GM15510 (cell line): ENCODE data around the gene PTDSS2.

ENCODE experiments used
- POLR2A ChIP-seq: IDR thresholded peaks from 3 replicates; pipeline ENCODE4 v1.6.1; 2011; ENCODE audit warnings: borderline replicate concordance; ENCODE audit not compliant: insufficient read length; ENCODE audit errors: extremely low read depth

Gene PTDSS2

DNA sequence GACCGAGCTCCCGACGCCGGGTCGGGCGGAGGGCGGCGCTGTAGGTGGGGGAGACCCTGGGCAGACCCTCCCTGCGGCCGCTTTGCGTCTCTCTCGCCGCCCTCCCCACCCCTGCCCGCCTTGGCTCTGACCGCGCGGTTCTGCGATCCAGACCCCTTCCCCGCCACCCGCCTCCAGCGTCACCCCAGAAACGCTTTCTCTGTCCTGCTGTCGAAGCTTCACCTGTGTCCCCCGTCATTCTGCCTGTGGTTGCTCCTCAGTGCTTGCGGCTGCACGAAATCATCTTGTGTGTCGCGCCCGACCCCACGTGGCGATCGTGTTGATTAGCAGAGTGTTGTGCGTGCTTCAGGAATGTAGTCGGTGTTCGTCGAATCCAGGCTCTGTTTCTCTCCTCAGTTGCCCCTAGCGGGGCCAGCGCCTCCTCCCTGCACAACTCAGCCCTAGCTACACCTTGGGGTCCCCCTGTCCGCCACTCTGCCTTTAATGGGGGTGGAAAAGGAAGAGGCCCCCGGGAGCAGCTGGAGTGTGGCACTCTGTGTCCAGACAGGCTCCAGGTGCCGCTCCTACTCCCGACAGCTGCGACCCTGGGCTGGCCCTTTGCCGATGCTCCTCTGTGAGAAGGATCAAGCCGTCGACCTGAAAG lies 851 bp downstream of the PTDSS2 start:
- no peak for TF ChIP-seq POLR2A

DNA sequence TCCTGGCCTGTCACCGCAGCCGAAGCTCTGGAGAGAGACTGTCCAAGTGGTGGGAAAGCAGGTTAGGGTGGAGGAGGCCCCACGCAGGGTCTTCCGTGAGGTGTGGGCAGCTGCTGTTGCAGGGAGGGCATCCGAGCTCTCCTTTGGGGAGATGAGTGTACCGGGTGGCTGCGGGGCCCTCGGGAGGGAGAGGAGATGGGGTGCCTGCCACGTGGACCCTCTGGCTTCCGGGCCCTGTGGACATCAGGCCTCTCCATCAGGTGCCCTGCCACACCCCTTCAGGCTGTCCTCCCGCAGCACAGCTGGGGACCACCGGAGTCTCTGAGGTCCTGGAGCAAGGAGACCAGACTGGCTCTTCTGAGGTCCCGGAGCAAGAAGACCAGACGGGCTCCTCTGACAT lies 1.7 kb downstream of the PTDSS2 start:
- TF ChIP-seq POLR2A, result no peak

DNA sequence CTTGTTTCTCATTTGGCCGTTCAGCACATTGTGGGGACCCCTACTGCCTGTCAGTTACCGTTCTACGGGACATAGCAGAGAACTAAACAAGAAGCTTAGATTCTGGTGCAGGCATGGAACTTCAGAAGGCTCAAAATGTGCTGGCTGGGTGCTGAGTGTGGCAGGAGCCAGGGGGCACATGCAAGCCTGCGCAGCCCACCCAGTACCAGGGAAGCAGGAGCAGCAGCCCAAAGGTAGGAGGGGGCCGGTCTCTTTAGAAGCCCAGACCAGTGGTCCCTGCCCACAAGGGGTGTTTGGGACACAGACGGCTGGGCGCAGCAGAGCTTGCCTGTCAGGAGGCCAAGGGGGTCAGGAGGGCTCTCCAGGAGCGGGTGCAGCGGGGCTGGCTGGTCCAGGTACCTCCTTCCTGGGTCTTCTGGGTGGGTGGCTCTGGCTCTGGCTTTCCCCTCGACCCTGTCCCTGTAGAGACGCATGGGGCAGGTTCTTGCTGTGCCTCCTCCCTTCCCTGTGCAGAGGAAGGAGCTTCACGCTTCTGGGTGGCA lies 2.2 kb downstream of the PTDSS2 start:
- no peak for TF ChIP-seq POLR2A

DNA sequence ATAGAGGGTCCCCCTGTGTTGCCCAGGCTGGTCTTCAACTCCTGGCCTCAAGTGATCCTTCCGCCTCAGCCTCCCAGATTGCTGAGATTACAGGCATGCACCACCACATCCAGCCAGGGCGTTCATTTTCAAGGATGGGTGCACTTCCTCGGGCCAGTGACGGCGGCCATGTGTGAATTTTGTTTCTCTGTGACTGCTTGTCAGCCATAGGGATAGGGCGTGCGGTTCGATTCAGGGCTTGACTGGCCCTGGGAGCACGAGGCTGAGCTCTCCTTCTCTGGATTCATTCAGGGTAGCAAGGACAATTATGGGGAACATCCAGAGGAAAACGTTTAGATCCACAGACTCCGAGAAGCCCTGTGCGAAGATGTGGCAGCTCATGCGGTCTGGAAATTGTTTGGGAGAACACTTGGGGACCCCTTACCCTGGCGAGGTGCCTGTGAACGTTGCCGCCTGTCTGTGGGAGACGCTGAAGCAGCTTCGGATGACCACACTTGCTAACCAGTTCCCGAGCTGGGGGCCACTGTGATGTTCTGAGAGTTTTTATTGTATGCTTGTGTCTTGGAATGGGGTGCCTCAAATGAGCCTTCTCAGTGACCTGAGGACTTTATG lies 2.9 kb downstream of the PTDSS2 start:
- no peak for TF ChIP-seq POLR2A

DNA sequence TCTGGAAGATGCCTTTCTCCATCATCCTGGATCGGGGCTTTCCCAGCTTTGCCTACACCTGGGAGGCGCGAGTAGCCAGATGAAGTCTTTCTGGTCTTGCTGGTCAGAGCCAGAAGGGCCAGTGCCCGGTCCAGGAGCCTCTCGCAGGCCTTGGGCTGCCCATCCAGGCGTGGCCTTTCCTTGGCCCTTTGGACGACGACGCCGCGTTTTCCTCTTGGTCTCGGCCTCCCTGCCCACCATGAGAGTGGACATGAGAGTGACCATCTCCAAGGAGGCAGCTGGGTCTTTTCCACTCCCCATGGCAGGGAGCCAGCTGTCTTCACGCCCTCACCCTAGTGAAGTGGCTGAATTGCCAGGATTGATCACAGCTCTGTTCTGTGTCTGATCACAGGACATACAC lies 3.5 kb downstream of the PTDSS2 start:
- TF ChIP-seq POLR2A, result no peak

DNA sequence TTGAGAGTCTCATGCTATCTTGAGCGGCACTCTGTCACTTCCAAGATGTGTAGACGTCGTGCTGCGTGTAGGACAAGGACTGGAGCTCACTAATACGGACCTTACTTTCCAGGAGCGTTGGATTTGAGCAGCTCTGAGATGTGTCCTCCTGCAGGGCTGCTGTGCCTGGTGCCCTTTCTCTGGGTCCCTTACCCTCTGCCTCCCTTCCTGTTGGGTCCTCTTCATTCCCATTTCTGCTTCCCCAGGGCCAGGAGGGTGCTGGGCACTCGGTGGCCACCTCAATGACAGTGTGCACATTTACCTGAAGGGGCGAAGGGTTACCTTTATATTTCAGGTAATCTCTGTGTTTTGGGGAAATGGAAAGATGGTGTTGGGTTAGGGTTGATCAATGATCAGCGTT lies 4.0 kb downstream of the PTDSS2 start:
- no peak for TF ChIP-seq POLR2A

DNA sequence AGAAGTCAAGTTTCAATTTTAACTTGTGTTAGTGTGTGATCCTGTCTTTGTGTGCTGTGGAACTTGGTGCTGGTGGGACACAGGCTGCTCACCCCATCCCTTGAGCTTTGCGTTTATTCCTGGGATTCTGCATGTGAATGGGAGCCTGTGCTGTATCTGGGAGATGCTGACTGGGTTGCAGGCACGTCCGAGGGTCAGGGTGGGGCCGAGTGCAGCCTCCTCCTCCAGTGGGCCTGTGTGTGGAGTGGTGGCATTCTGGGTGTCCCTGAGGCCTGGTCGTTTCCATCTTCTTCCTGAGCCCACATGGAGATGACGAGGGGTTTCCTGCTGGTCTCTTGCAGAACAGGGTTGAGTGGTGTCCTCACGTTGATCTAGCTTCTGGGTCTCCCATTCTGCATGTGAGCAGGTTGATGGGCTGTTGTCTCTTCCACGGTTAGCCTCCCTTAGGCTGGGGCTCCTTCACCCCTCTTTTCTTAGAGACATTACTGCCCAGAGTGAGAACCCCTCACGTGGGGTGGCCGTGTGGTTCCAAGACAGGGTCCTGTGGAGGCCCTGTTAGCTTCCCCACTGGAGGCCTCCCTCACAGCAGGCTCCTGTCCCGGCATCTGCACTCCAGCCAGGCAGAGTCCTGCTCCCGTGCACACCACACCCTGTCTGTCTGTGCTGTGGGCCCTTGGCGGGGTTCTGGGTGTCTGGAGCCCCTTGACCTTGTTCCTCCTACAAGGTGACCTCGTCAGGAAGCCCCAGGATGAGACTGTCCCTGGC lies 4.9 kb downstream of the PTDSS2 start:
- no peak for TF ChIP-seq POLR2A

DNA sequence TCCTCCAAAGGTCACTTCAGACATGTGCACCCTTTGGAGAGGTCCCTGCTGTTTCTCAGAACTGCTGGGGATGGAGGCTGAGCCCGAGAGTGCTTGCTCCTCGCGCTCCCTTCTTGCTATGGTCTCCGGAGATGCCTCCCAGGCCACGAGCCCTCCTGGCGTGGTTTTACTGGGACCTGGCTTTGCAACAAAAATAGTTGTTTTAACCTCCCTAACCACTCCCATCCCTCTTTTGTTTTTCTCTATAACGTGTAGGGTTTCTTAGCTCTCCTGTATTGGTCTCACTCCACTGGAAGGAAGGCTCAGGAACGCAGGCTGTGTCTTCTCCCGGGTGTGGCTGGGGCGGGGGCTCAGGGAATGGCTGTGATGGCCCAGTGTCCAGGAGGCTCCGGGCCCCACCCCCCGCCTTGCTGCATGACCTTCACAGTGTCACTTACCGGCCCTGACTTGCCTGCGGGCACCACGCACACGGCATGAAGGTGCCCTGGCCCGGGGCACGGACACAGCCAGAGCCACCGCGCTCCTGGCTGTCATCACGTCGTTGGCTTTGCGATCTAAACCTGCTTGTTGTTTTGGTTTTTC lies 5.6 kb downstream of the PTDSS2 start:
- no peak for TF ChIP-seq POLR2A

DNA sequence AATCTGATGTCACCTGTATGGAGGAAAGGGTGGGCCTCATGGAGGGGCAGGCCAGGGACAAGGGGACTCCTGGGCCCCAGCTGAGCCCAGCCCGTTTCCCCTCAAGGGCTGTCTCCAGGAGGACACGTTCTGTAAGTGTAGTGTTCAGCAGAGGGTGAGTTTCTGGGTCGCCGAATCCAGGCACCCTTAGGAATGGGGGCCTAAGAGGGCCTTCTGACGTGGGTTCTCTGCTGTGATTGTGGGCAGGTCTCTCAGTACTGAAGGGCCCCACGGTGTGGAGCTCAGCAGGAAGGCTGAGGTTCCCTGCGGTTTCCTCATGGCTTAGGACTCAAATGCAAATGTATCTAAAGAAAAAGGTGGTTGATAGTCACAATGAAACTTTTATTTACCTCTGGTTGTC lies 6.5 kb downstream of the PTDSS2 start:
- TF ChIP-seq POLR2A, result no peak

DNA sequence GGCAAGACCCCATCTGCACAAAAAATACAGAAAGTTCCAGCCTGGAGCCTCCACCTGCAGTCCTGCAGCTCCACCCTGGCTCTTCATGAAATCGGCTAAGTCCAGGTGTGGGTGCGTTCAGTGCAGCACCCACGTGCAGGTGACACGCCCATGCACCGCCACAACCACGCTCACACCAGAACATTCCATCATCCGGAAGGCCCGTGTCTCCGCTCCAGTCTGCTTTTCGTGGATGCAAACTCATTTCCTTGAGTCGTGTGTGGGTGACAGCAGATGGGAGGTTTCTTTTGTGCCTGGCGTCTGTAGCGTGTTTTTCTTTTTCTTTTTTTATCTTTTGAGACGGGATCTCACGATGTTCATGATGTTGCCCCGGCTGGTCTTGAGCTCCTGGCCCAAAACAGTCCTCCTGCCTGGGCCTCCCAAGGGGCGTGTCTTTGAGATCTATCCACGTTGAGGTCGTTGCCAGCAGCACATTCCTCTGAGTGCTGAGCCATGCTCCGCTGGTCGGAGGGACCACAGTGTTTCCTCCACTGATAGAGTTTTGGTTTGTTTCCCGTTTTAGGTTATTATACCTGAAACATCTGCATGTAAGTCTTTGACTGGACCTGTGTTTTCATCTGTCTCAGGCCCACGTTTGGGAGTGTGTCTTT lies 7.2 kb downstream of the PTDSS2 start:
- no peak for TF ChIP-seq POLR2A

DNA sequence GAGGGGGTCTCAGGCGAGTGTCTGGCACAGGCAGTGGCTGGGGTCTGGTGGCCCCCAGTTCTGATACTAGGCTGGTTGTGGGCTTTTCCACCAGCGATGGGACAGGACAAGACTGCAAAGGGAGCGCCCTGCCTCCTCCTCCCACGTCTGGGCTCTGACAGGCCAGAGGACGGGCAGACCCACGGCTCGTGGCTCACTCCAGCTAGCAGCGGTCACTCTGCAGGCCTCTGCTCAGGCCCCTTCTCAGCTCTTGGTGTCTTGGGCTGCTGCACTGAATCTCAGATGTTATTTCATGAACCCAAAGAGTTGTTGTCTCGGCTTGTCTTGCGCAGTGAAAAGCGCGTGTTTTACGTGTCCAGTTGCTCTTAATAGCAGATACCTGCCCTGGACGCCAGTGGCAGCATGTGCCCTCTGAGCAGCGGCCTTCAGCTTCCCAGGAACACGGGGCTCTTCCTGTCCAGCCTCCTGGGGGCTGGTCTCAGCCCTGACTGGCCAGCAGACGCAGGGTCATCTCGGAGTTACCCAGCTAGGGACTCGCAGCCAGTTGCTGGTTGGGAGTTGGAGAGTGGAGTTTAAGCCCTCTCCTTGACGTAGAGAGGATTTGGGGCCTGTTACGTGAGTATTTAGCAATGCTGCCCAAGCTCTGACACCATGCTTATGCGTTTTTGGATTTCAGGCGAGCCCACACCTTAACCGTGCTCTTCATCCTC lies 9.6 kb downstream of the PTDSS2 start:
- no peak for TF ChIP-seq POLR2A

DNA sequence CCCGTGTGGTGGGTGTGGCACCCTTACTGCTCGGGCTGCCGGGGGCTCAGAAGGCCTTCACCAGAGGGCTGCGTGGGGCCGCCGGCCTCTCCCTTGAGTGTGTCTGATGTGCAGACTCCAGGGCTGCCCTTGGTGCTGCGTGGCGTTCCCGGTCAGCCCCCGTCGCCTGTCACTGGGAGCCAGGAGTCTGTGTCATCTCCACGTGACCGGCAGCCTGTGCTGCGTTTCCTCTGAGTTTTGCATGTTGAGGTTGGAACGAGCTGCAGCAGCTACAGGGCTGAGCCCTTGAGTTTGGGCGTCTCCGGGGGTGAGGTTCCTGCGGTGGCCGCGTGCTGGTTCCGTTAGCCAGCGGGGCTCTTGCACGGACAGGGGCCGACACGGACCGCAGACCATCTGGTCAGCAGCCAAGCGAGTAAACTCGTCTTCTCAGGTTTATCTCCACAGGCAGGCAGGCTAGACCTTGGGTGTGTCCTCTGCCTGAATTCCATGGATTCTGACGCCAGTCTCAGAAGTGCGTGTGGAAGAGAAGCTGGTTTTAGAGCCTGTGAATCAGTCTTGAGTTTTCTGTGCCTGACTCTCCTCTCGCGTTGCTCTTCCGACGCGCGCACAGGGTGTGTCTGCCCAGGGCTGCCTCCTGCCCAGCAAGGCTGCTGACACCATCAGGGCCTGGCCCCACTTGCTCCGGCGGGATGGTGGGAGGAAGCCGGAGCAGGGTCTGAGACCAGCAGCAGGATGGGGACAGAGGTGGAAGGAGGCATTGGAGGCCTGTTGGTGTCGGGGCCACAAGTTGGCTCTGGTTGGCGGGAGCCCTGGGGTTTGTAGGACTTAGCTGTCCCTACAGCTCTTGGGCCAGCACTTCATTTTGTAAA lies 10.5 kb downstream of the PTDSS2 start:
- no peak for TF ChIP-seq POLR2A

DNA sequence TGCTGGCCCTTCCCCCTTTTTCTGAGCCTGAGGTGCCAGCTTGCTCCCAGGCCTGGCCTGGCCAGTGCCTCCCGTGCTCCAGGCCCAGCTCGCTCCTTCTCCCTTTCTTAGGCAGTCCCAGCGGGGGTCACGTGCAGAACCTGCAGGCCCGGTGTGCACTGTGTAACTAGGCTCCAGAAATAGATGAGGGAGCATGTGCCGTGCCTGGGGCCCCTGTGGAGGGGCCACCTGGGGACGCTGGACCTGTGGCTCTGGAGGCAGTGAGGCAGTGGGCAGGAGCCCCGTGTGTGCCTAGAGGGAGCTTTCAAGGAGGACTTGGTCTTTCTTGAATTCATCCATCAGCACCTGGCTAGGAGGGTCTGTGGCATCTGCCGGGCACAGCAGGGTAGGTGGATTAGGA lies 11.5 kb downstream of the PTDSS2 start:
- TF ChIP-seq POLR2A, result no peak
